Neural crest cell (in vitro differentiated cells): ENCODE measurements around the gene MYRFL. TPM values are rescaled to one million over a fixed set of nuclear protein-coding genes. Genes with fewer than 3 reads are reported as not detected.

ENCODE experiments used
- DNase-seq: peaks from one replicate; pipeline ENCODE4 v3.0.0; 2021; ENCODE audit warnings: low read depth, mixed read lengths, low spot score
- H3K27ac Mint-ChIP-seq: one replicate; pipeline ENCODE4 v1.8.0; 2021; ENCODE audit warnings: mild to moderate bottlenecking, mixed read lengths; ENCODE audit not compliant: unreplicated experiment
- H3K27me3 Mint-ChIP-seq: 2 replicates; pipeline ENCODE4 v1.8.0; 2021; ENCODE audit warnings: low read depth, mild to moderate bottlenecking, mixed read lengths
- H3K36me3 Mint-ChIP-seq: 2 replicates; pipeline ENCODE4 v1.8.0; 2021; ENCODE audit warnings: low read depth, mild to moderate bottlenecking, mixed read lengths
- H3K4me1 Mint-ChIP-seq: 2 replicates; pipeline ENCODE4 v1.8.0; 2021; ENCODE audit warnings: mixed read lengths
- H3K4me3 Mint-ChIP-seq: one replicate; pipeline ENCODE4 v1.8.0; 2021; ENCODE audit warnings: mild to moderate bottlenecking, mixed read lengths
- H3K9me3 Mint-ChIP-seq: 2 replicates; pipeline ENCODE4 v1.8.0; 2021; ENCODE audit warnings: mixed read lengths
- CTCF ChIP-seq: fragments of 200-600 bp; sonication (generic); conservative IDR thresholded peaks from 2 replicates; pipeline ENCODE4 v1.5.0; 2021; ENCODE audit warnings: antibody characterized with exemption, mild to moderate bottlenecking
- total RNA-seq: library from RNA; stranded (reverse); gene quantifications from 2 replicates; pipeline ENCODE4 v1.2.1, GENCODE V29; 2021

The MYRFL gene
- total RNA-seq, 1 donor from 2014 or later = 0.42 TPM

DNA sequence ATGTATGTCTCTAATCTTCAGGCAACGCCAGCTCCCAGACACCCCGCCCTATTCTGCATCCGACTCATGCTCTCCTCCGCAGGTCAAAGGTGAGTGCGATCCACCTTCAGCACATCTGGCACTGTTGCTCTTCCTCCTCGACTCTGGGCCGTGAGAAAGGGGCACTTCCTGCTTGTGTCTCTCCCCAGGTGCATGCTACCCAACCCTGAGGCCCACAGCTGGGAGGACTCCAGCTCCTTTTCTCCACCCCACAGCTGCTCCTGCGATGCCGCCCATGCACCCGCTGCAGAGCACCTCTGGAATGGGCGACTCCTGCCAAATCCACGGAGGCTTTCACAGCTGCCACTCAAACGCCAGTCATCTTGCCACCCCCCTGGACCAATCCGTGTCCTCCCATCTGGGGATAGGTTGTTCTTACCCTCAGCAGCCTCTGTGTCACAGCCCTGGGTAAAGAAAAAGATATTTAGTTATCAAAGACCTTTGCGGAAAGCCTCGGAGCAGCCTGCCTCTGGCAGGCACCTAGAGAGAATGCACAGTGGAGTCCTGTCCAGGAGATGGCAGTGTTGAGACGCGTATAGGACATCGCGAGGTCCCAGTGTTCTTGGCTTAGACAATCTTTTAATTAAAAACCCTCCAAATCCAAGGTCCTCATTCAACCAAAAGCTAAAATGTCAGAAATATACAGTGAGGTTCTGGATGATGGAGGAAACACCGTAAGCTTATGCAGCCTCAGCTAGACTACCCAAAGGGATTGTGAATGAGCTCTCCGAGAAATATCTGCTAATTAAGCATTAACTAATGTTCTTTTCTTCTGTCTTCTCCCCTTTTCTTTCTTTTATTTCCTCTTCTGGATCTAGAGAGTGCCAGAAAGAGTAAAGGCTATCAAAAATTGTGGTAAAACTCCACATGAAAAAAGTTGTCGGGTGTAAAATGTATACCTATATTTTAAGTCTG lies 54.3 kb downstream of the MYRFL start:
- Mint-ChIP-seq H3K36me3 (no peaks in the 10 kb centered on the region), H3K9me3 (no peaks in the 10 kb centered on the region), H3K4me1 (peaks cover 14% of the 10 kb centered on the region), H3K4me3 (no peak overlapping the region), H3K27ac (no peak overlapping the region), H3K27me3 (peaks cover 5% of the 10 kb centered on the region)
- TF ChIP-seq CTCF = peak; percentile 96
- peak; percentile 70 for DNase-seq

DNA sequence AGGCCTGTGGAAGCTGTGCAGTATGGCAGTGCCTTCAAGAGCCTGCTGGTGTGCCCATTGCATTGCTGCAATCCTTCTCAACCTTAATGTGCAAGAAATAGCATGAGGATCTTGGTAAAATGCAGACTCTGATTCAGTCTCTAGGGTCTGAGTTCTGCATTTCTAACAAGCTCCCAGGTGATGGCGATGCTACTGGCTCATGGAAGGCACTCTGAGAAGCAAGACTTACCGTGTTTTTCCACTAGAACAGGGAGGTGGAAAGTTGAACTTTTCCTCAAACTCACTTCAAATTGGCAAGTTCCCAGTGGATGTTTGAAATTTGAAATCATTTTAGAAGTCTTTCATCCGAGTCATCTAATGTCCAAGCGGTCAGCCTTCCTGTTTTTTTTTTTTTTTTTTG lies 55.5 kb downstream of the MYRFL start:
- DNase-seq = no peak
- no peak overlapping the region for H3K4me3 Mint-ChIP-seq
- H3K27ac Mint-ChIP-seq = no peak overlapping the region
- H3K4me1 Mint-ChIP-seq = peaks cover 14% of the 10 kb centered on the region
- peak; percentile 13 for TF ChIP-seq CTCF
- H3K27me3 Mint-ChIP-seq = peaks cover 5% of the 10 kb centered on the region
- H3K9me3 Mint-ChIP-seq = no peaks in the 10 kb centered on the region
- no peaks in the 10 kb centered on the region for H3K36me3 Mint-ChIP-seq

- peaks cover 5% of the 10 kb centered on the region for H3K27me3 Mint-ChIP-seq
- H3K9me3 Mint-ChIP-seq = no peaks in the 10 kb centered on the region
- no peak overlapping the region for H3K4me3 Mint-ChIP-seq
- DNase-seq = no peak
- H3K36me3 Mint-ChIP-seq = no peaks in the 10 kb centered on the region
- peaks cover 7% of the 10 kb centered on the region for H3K4me1 Mint-ChIP-seq
- no peak overlapping the region for H3K27ac Mint-ChIP-seq
- no peak for TF ChIP-seq CTCF
Observed at GRCh38 chr12:69881771-69882170, 56.7 kb downstream of the MYRFL start.

- H3K4me1 Mint-ChIP-seq = peaks cover 2% of the 10 kb centered on the region
- H3K27ac Mint-ChIP-seq = no peak overlapping the region
- H3K4me3 Mint-ChIP-seq = no peak overlapping the region
Observed at GRCh38 chr12:69884386-69884785, 59.4 kb downstream of the MYRFL start.

GRCh38 chr12:69885658-69886057 lies 60.6 kb downstream of the MYRFL start:
- no peak for TF ChIP-seq CTCF
- no peaks in the 10 kb centered on the region for H3K27me3 Mint-ChIP-seq
- no peaks in the 10 kb centered on the region for H3K9me3 Mint-ChIP-seq
- H3K4me1 Mint-ChIP-seq = no peaks in the 10 kb centered on the region
- DNase-seq = no peak
- no peaks in the 10 kb centered on the region for H3K36me3 Mint-ChIP-seq
- no peak overlapping the region for H3K27ac Mint-ChIP-seq
- H3K4me3 Mint-ChIP-seq = no peak overlapping the region

More at GRCh38 chr12:69884386-69884785, 59.4 kb downstream of the MYRFL start:
- Mint-ChIP-seq H3K27me3 (peaks cover under 1% of the 10 kb centered on the region), H3K9me3 (no peaks in the 10 kb centered on the region), H3K36me3 (no peaks in the 10 kb centered on the region)
- TF ChIP-seq CTCF = no peak
- no peak for DNase-seq
